Thyroid gland (tissue), 4 donors: ENCODE results near the gene MICU2.

Source experiments
- POLR2A ChIP-seq, 2 donors: fragments of 450-650 bp; IDR thresholded peaks; one replicate each; pipeline ENCODE4 v1.6.1; 2017; ENCODE audit warnings: antibody characterized with exemption in 2 of 2, mild to moderate bottlenecking in 2 of 2, moderate library complexity in 1 of 2
- TF ChIP-seq, protein P1 (sequence below), 6 experiments: fragments of 200-600 bp in 3 of 6; fragments of 450-650 bp in 3 of 6; sonication (generic) in 3 of 6; IDR thresholded peaks; one replicate each; pipeline ENCODE4 v1.5.1; 2016 to 2019; ENCODE audit warnings: antibody characterized with exemption in 6 of 6, mild to moderate bottlenecking in 2 of 6, inconsistent platforms in 1 of 6, moderate library complexity in 1 of 6

DNA sequence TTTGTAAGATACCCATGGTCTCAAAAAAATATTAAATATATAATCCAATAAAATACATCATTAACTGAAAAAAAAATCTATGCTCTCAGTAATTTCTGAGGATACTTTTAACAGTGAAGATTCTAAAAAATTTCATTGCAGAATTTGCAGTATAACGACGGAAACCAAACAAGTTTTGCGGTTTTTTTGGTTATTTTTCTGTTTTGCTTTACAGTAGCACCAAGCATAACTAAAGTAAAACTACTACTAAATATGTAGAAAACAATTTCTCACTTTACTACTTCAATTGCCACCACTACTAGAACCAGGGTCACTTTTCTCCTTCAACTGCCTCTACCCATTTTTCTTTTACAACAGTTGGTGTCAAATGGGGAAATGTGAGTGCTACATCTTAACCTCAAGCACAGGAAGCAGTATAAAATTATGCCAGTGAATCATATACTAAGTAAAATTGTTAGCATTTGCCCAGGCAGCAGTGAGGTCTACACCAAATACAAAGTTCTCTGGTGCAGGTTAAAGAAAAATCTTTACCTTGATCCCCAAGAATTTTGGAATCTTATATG, 24.1 kb downstream of the MICU2 start:
- TF ChIP-seq, protein P1, sequence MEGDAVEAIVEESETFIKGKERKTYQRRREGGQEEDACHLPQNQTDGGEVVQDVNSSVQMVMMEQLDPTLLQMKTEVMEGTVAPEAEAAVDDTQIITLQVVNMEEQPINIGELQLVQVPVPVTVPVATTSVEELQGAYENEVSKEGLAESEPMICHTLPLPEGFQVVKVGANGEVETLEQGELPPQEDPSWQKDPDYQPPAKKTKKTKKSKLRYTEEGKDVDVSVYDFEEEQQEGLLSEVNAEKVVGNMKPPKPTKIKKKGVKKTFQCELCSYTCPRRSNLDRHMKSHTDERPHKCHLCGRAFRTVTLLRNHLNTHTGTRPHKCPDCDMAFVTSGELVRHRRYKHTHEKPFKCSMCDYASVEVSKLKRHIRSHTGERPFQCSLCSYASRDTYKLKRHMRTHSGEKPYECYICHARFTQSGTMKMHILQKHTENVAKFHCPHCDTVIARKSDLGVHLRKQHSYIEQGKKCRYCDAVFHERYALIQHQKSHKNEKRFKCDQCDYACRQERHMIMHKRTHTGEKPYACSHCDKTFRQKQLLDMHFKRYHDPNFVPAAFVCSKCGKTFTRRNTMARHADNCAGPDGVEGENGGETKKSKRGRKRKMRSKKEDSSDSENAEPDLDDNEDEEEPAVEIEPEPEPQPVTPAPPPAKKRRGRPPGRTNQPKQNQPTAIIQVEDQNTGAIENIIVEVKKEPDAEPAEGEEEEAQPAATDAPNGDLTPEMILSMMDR (IDR thresholded peaks at IDR 0.05), result no peak
- TF ChIP-seq POLR2A (IDR thresholded peaks at IDR 0.05), result no peak
